Stimulated activated naive CD8-positive, alpha-beta T cell treated with anti-CD3 and anti-CD28 coated beads, Interleukin-15, Interleukin-2, amounts not matched to agents 100 ng/mL and 50 ng/mL, for 24 hours (primary cell): Measurements from ENCODE around the gene AP5Z1.

ENCODE experiments used
- H3K27ac Mint-ChIP-seq: one replicate; pipeline ENCODE4 v1.8.0; 2021; ENCODE audit warnings: mild to moderate bottlenecking, mixed read lengths
- H3K27me3 Mint-ChIP-seq: one replicate; pipeline ENCODE4 v1.8.0; 2021; ENCODE audit warnings: mixed read lengths
- H3K36me3 Mint-ChIP-seq: one replicate; pipeline ENCODE4 v1.8.0; 2021; ENCODE audit warnings: low read depth, mixed read lengths
- H3K4me1 Mint-ChIP-seq: one replicate; pipeline ENCODE4 v1.8.0; 2021; ENCODE audit warnings: low read depth, mixed read lengths
- H3K4me3 Mint-ChIP-seq: one replicate; pipeline ENCODE4 v1.8.0; 2021; ENCODE audit warnings: mild to moderate bottlenecking, mixed read lengths
- H3K9me3 Mint-ChIP-seq: one replicate; pipeline ENCODE4 v1.8.0; 2021; ENCODE audit warnings: mixed read lengths

The AP5Z1 gene

GRCh38 chr7:4808565-4808964 is 33.1 kb downstream of the AP5Z1 start:
- no peak overlapping the region for H3K4me3 Mint-ChIP-seq
- no peaks in the 10 kb centered on the region for H3K9me3 Mint-ChIP-seq

GRCh38 chr7:4809091-4809591 is 33.7 kb downstream of the AP5Z1 start:
- H3K36me3 Mint-ChIP-seq = no peaks in the 10 kb centered on the region
- H3K4me1 Mint-ChIP-seq = peaks cover 12% of the 10 kb centered on the region
- H3K4me3 Mint-ChIP-seq = peak overlapping the region; percentile 61
- peaks cover 21% of the 10 kb centered on the region for H3K27me3 Mint-ChIP-seq
- H3K9me3 Mint-ChIP-seq = no peaks in the 10 kb centered on the region
- no peak overlapping the region for H3K27ac Mint-ChIP-seq

More at GRCh38 chr7:4808565-4808964, 33.1 kb downstream of the AP5Z1 start:
- Mint-ChIP-seq H3K27me3 (peaks cover 15% of the 10 kb centered on the region), H3K36me3 (no peaks in the 10 kb centered on the region), H3K27ac (no peak overlapping the region), H3K4me1 (peaks cover 12% of the 10 kb centered on the region)

- Mint-ChIP-seq H3K4me1 (peaks cover 12% of the 10 kb centered on the region), H3K4me3 (no peak overlapping the region), H3K36me3 (no peaks in the 10 kb centered on the region), H3K9me3 (no peaks in the 10 kb centered on the region), H3K27me3 (peaks cover 25% of the 10 kb centered on the region), H3K27ac (no peak overlapping the region)
Observed at GRCh38 chr7:4809666-4810065, 34.2 kb downstream of the AP5Z1 start.

GRCh38 chr7:4814433-4814832 is 39.0 kb downstream of the AP5Z1 start:
- Mint-ChIP-seq H3K36me3 (no peaks in the 10 kb centered on the region), H3K27ac (no peak overlapping the region), H3K9me3 (no peaks in the 10 kb centered on the region), H3K27me3 (peaks cover 26% of the 10 kb centered on the region), H3K4me3 (no peak overlapping the region), H3K4me1 (peaks cover 8% of the 10 kb centered on the region)

- Mint-ChIP-seq H3K9me3 (no peaks in the 10 kb centered on the region), H3K4me3 (no peak overlapping the region), H3K27ac (no peak overlapping the region), H3K4me1 (peaks cover 4% of the 10 kb centered on the region), H3K27me3 (peaks cover 26% of the 10 kb centered on the region), H3K36me3 (no peaks in the 10 kb centered on the region)
Observed at GRCh38 chr7:4815121-4815520, 39.7 kb downstream of the AP5Z1 start.

GRCh38 chr7:4815609-4816418 is 40.4 kb downstream of the AP5Z1 start:
- H3K27ac Mint-ChIP-seq = no peak overlapping the region
- peaks cover 23% of the 10 kb centered on the region for H3K27me3 Mint-ChIP-seq
- no peaks in the 10 kb centered on the region for H3K9me3 Mint-ChIP-seq
- no peak overlapping the region for H3K4me3 Mint-ChIP-seq
- H3K36me3 Mint-ChIP-seq = no peaks in the 10 kb centered on the region
- no peaks in the 10 kb centered on the region for H3K4me1 Mint-ChIP-seq

- no peaks in the 10 kb centered on the region for H3K9me3 Mint-ChIP-seq
- no peaks in the 10 kb centered on the region for H3K36me3 Mint-ChIP-seq
- H3K27me3 Mint-ChIP-seq = peaks cover 23% of the 10 kb centered on the region
- no peak overlapping the region for H3K4me3 Mint-ChIP-seq
- no peaks in the 10 kb centered on the region for H3K4me1 Mint-ChIP-seq
- no peak overlapping the region for H3K27ac Mint-ChIP-seq
Observed at GRCh38 chr7:4816419-4817080, 41.1 kb downstream of the AP5Z1 start.

GRCh38 chr7:4817178-4817901 is 41.9 kb downstream of the AP5Z1 start:
- H3K27me3 Mint-ChIP-seq = peaks cover 23% of the 10 kb centered on the region
- H3K4me1 Mint-ChIP-seq = no peaks in the 10 kb centered on the region
- no peaks in the 10 kb centered on the region for H3K9me3 Mint-ChIP-seq
- H3K36me3 Mint-ChIP-seq = no peaks in the 10 kb centered on the region
- H3K27ac Mint-ChIP-seq = no peak overlapping the region
- no peak overlapping the region for H3K4me3 Mint-ChIP-seq

- no peak overlapping the region for H3K27ac Mint-ChIP-seq
- peaks cover 15% of the 10 kb centered on the region for H3K27me3 Mint-ChIP-seq
Observed at GRCh38 chr7:4818000-4818794, 42.8 kb downstream of the AP5Z1 start.

GRCh38 chr7:4819560-4820404 is 44.4 kb downstream of the AP5Z1 start:
- peaks cover under 1% of the 10 kb centered on the region for H3K27me3 Mint-ChIP-seq
- H3K4me1 Mint-ChIP-seq = no peaks in the 10 kb centered on the region
- H3K9me3 Mint-ChIP-seq = no peaks in the 10 kb centered on the region
- H3K27ac Mint-ChIP-seq = no peak overlapping the region
- no peak overlapping the region for H3K4me3 Mint-ChIP-seq
- no peaks in the 10 kb centered on the region for H3K36me3 Mint-ChIP-seq

More at GRCh38 chr7:4818000-4818794, 42.8 kb downstream of the AP5Z1 start:
- no peaks in the 10 kb centered on the region for H3K9me3 Mint-ChIP-seq
- no peak overlapping the region for H3K4me3 Mint-ChIP-seq
- no peaks in the 10 kb centered on the region for H3K4me1 Mint-ChIP-seq
- no peaks in the 10 kb centered on the region for H3K36me3 Mint-ChIP-seq

GRCh38 chr7:4820405-4820966 is 45.1 kb downstream of the AP5Z1 start:
- no peaks in the 10 kb centered on the region for H3K36me3 Mint-ChIP-seq
- no peaks in the 10 kb centered on the region for H3K9me3 Mint-ChIP-seq
- H3K27ac Mint-ChIP-seq = no peak overlapping the region
- H3K27me3 Mint-ChIP-seq = no peaks in the 10 kb centered on the region
- H3K4me1 Mint-ChIP-seq = no peaks in the 10 kb centered on the region
- no peak overlapping the region for H3K4me3 Mint-ChIP-seq

GRCh38 chr7:4820967-4821471 is 45.6 kb downstream of the AP5Z1 start:
- H3K27me3 Mint-ChIP-seq = no peaks in the 10 kb centered on the region
- H3K9me3 Mint-ChIP-seq = no peaks in the 10 kb centered on the region
- H3K4me3 Mint-ChIP-seq = no peak overlapping the region
- no peaks in the 10 kb centered on the region for H3K36me3 Mint-ChIP-seq
- H3K27ac Mint-ChIP-seq = no peak overlapping the region
- H3K4me1 Mint-ChIP-seq = no peaks in the 10 kb centered on the region

- Mint-ChIP-seq H3K4me3 (no peak overlapping the region), H3K9me3 (no peaks in the 10 kb centered on the region), H3K27ac (no peak overlapping the region), H3K36me3 (no peaks in the 10 kb centered on the region), H3K4me1 (no peaks in the 10 kb centered on the region), H3K27me3 (no peaks in the 10 kb centered on the region)
Observed at GRCh38 chr7:4822677-4823076, 47.3 kb downstream of the AP5Z1 start.
